OCI-LY1 (cell line): ENCODE data around the gene BBS9.

Source experiments
- EZH2 ChIP-seq: fragments of 200-600 bp; sonication (generic), shearing (Covaris generic); IDR thresholded peaks from 2 replicates; pipeline ENCODE4 v1.8.0; 2017; ENCODE audit warnings: borderline replicate concordance, mixed run types, mild to moderate bottlenecking, antibody characterized with exemption, low read length, moderate library complexity, mixed read lengths
- TF ChIP-seq, protein P1 (sequence below): fragments of 200-600 bp; sonication (generic), shearing (Covaris generic); IDR thresholded peaks from 2 replicates; pipeline ENCODE4 v1.5.1; 2017; ENCODE audit warnings: mild to moderate bottlenecking, antibody characterized with exemption, low read length, moderate library complexity, mixed read lengths

GRCh38 chr7:33632840-33633525, 503.6 kb downstream of the BBS9 start:
- no peak for TF ChIP-seq EZH2
- TF ChIP-seq, protein P1, sequence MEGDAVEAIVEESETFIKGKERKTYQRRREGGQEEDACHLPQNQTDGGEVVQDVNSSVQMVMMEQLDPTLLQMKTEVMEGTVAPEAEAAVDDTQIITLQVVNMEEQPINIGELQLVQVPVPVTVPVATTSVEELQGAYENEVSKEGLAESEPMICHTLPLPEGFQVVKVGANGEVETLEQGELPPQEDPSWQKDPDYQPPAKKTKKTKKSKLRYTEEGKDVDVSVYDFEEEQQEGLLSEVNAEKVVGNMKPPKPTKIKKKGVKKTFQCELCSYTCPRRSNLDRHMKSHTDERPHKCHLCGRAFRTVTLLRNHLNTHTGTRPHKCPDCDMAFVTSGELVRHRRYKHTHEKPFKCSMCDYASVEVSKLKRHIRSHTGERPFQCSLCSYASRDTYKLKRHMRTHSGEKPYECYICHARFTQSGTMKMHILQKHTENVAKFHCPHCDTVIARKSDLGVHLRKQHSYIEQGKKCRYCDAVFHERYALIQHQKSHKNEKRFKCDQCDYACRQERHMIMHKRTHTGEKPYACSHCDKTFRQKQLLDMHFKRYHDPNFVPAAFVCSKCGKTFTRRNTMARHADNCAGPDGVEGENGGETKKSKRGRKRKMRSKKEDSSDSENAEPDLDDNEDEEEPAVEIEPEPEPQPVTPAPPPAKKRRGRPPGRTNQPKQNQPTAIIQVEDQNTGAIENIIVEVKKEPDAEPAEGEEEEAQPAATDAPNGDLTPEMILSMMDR = no peak
